ENCODE measurements around the gene TTC13. TPM values are rescaled to one million over a fixed set of nuclear protein-coding genes. Genes with fewer than 3 reads are reported as not detected.

TTC13 gene
- total and polyA plus RNA-seq, 12 donors, result 6.6 to 20.7 (median 10.7) TPM

DNA sequence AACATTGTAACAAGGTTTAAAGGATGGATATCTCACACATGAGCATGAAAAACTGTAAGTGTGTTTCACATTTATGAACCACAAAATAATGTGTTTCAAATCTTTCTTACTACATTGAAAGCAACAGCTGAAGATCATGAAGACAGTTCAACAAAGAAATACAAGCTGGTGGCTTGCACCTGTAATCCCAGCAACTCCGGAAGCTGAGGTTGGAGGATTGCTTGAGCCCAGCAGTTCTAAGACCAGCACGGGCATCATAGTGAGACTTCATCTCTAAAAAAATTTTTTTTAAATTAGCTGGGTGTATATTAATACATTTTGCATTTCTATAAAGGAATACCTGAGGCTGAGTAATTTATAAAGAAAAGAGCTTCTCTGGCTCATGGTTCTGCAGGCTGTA lies 83.2 kb downstream of the TTC13 start:
- WGBS, 4 donors, result 84 to 94% (median 90%) methylated on average over 2 of the region's 2 CpGs
- DNase-seq, result no peak
- TF ChIP-seq, protein P1, sequence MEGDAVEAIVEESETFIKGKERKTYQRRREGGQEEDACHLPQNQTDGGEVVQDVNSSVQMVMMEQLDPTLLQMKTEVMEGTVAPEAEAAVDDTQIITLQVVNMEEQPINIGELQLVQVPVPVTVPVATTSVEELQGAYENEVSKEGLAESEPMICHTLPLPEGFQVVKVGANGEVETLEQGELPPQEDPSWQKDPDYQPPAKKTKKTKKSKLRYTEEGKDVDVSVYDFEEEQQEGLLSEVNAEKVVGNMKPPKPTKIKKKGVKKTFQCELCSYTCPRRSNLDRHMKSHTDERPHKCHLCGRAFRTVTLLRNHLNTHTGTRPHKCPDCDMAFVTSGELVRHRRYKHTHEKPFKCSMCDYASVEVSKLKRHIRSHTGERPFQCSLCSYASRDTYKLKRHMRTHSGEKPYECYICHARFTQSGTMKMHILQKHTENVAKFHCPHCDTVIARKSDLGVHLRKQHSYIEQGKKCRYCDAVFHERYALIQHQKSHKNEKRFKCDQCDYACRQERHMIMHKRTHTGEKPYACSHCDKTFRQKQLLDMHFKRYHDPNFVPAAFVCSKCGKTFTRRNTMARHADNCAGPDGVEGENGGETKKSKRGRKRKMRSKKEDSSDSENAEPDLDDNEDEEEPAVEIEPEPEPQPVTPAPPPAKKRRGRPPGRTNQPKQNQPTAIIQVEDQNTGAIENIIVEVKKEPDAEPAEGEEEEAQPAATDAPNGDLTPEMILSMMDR (IDR thresholded peaks at IDR 0.05), result no peak
- TF ChIP-seq POLR2A (IDR thresholded peaks at IDR 0.05), result no peak
- H3K4me3 ChIP-seq, result no peak overlapping the region
- peaks cover 13% of the 10 kb centered on the region for H3K27me3 ChIP-seq
- intact Hi-C loops (cut with DNase I), result no loop called here
- peaks cover 0 to 10% of the 10 kb centered on the region in 2 donors for H3K4me1 ChIP-seq (replicated peaks in 1 of 2)
- H3K36me3 ChIP-seq (replicated peaks in 1 of 2), result no peaks in the 10 kb centered on the region
- no peak overlapping the region for H3K27ac ChIP-seq
- H3K9me3 ChIP-seq (replicated peaks in 1 of 3), result no peaks in the 10 kb centered on the region

DNA sequence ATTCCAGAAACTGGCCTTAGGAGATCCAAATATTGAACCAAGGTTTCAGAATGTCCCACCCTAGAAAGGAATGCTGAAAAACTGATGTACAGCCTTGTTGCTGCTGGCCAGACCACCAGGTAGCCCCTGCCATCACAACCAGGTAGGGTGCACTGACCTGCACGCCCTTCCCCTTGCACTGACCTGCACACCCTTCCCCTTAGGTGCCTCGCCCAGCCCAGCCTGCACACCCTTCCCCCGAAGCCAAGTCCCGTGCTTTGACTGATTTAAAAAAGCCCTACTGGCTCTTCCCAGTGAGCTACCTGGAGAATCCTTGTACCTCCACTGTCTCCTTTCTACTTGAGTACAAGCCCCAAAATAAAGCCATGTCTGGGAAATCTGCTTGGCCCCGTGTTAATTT lies 84.0 kb downstream of the TTC13 start:
- H3K4me3 ChIP-seq, result no peak overlapping the region
- peaks cover 0 to 10% of the 10 kb centered on the region in 2 donors for H3K4me1 ChIP-seq (replicated peaks in 1 of 2)
- TF ChIP-seq, protein P1 (IDR thresholded peaks at IDR 0.05), result no peak
- no peak for TF ChIP-seq POLR2A (IDR thresholded peaks at IDR 0.05)
- H3K27me3 ChIP-seq, result peaks cover 13% of the 10 kb centered on the region
- DNase-seq, result no peak
- intact Hi-C loops (cut with DNase I), result no loop called here
- 71 to 84% (median 75%) methylated on average over 5 of the region's 5 CpGs for WGBS, 4 donors
- H3K9me3 ChIP-seq (replicated peaks in 1 of 3), result no peaks in the 10 kb centered on the region
- H3K27ac ChIP-seq, result no peak overlapping the region
- H3K36me3 ChIP-seq (replicated peaks in 1 of 2), result no peaks in the 10 kb centered on the region

DNA sequence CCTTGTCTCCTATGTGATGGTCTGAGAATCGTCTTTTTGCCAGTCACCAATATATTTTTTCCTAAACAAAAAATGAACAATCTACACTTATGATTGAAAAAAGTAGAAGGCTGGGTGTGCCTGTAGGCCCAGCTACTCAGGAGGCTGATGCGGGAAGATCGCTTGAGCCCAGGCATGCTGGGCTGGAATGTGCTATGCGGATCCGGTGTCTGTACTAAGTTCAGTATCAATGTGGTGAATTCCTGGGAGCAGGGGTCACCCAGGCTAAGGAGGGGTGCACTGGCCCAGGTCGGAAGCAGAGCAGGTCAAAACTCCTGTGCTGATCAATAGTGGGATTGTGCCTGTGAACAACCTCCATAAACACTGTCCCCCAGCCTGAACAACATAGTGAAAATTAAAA lies 84.6 kb downstream of the TTC13 start:
- DNase-seq, result no peak
- Histone ChIP-seq H3K9me3 (replicated peaks in 1 of 3) (no peaks in the 10 kb centered on the region), H3K4me3 (no peak overlapping the region), H3K27me3 (peaks cover 13% of the 10 kb centered on the region), H3K4me1 (replicated peaks in 1 of 2) (peaks cover 0 to 3% of the 10 kb centered on the region in 2 donors), H3K36me3 (replicated peaks in 1 of 2) (no peaks in the 10 kb centered on the region), H3K27ac (no peak overlapping the region)
- 88 to 91% (median 90%) methylated on average over 6 of the region's 6 CpGs for WGBS, 4 donors
- intact Hi-C loops (cut with DNase I), result no loop called here
- TF ChIP-seq, protein P1 (IDR thresholded peaks at IDR 0.05), result no peak
- no peak for TF ChIP-seq POLR2A (IDR thresholded peaks at IDR 0.05)

DNA sequence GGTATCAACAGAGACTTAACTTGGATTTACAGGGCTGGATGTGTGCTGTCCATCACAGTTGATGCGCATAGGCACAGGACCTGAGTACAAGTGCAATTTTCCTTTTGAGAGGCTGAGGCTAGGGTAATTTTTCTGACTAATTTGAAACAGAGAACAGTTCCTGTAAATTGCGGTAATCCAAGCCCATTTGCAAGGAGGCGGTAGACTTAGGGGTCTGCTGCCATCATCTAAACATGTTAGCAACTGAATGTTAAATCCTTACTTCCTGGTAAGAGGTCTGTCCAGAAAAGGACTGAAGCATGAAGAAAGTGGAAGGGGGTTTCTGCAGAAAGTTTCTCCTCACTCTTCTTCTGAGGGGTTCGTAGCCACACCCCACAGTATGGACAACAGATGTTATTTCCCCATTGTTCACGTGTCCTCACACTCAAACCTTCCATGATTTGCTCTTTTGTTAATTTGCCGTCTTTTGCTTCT lies 86.6 kb downstream of the TTC13 start:
- no peaks in the 10 kb centered on the region for H3K36me3 ChIP-seq (replicated peaks in 1 of 2)
- TF ChIP-seq, protein P1 (IDR thresholded peaks at IDR 0.05), result no peak
- TF ChIP-seq POLR2A (IDR thresholded peaks at IDR 0.05), result no peak
- no peak overlapping the region for H3K4me3 ChIP-seq
- no peak for DNase-seq
- no peaks in the 10 kb centered on the region for H3K9me3 ChIP-seq (replicated peaks in 1 of 3)
- H3K27ac ChIP-seq, result no peak overlapping the region
- intact Hi-C loops (cut with DNase I), result no loop called here
- no peaks in the 10 kb centered on the region for H3K4me1 ChIP-seq (replicated peaks in 1 of 2)
- peaks cover 13% of the 10 kb centered on the region for H3K27me3 ChIP-seq
- 84 to 89% (median 84%) methylated on average over 6 of the region's 6 CpGs for WGBS, 4 donors

Measured in adrenal gland (tissue), 12 donors.